CD4-positive, alpha-beta T cell treated with Interleukin-4 for 4 hours (primary cell): ENCODE measurements around the gene PNN.
"Not testable (repeated sequence)": the region's sequence is repeated elsewhere in the genome, so short reads cannot be mapped to it uniquely, and the experiment has no call there.

Experiments used
- DNase-seq: peaks from one replicate; pipeline ENCODE4 v3.0.0-alpha.2; 2020

The PNN gene

DNA sequence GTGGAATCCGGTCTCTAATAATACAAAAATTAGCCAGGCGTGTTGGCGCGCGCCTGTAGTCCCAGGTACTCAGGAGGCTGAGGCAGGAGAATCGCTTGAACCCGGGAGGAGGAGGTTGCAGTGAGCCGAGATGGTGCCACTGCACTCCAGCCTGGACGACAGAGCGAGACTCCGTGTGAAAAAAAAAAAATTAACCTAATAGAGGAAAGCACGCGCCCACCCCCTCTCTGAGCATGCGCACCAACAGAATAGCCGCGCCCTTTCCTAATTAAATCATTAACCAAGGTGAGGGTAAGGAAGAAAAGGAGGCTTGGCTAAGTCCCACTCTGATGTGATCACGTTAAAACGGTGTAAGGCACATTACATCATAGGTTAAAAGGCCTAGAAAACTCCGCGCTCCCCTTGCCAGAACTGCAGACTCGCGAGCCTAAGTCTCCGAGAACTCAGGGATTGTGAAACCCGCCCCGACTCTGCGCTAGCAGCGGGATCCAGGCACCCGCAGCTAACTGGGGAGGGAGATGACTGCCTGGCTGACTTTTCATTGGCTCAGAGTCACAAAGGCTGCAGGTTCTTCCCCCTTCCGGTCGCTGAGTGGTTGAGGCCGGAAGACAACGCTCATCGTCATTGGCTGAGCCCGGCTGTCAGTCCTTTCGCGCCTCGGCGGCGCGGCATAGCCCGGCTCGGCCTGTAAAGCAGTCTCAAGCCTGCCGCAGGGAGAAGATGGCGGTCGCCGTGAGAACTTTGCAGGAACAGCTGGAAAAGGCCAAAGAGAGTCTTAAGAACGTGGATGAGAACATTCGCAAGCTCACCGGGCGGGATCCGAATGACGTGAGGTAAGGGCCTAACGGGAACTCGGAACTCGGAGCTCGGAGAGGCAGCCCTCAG, at the start of gene PNN:
PNN (plus strand) TSS at position 695 of the 885 bp plus-strand sequence; CDS start at position 721, 26 bp downstream.
- peak; percentile 99 for DNase-seq

DNA sequence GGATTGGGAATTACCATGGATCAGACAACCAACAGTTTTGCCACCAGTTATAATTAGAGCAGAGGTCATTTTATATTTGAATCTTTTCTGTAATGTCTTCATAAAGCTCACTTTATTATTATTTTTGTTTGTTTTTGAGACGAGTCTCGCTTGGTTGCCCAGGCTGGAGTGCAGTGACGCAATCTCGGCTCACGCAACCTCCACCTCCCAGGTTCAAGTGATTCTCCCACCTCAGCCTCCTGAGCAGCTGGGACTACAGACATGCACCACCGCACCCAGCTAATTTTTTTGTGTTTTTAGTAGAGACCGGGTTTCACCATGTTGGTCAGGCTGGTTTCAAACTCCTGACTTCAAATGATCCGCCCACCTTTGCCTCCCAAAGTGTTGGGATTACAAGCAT, 37.2 kb upstream of the PNN start:
- not testable (repeated sequence) for DNase-seq

DNA sequence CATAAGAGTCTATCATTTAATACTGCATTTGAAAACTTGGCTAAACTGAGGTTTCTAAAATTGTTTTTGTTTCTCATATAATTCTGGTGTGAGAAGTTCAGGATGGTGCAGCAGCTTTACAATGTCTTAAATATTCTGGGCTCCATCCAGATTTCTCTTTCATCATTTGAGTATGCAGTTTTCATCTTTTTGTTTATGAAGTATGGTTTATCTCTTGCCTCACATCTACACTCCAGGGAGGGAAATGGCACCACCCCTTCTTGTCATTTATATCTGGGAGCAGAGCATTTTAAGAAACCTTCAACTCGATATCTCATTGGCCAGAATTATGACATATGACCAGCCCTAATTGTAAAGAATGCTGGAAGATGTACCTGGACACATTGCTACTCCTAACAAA, 36.6 kb upstream of the PNN start:
- no peak for DNase-seq

DNA sequence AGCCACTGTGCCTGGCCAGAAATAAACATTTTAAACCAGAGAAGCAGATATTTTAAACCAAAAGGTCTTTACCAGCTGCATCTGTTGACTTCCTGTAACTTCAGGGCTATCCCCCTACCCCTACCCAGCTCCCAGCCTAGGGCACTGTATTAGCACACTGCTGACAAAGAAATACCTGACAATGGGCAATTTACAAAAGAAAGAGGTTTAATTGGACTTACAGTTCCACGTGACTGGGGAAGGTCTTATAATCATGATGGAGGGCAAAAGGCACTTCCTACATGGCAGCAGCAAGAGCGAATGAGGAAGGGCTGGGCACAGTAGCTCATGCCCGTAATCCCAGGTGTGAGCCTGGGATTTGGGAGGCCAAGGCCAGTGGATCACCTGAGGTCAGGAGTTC, 34.9 kb upstream of the PNN start:
- no peak for DNase-seq

DNA sequence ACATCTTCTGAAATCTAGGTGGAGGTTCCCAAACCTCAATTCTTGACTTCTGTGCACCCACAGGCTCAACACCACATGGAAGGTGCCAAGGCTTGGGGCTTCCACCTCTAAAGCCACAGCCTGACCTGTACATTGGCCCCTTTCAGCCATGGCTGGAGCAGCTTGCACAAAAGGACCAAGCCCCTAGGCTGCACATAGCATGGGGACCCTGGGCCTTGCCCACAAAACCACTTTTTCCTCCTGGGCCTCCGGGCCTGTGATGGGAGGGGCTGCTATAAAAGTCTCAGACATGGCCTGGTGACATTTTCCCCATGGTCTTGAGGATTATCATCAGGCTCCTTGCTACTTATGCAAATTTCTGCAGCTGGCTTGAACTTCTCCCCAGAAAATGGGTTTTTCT, 33.4 kb upstream of the PNN start:
- DNase-seq = not testable (repeated sequence)

DNA sequence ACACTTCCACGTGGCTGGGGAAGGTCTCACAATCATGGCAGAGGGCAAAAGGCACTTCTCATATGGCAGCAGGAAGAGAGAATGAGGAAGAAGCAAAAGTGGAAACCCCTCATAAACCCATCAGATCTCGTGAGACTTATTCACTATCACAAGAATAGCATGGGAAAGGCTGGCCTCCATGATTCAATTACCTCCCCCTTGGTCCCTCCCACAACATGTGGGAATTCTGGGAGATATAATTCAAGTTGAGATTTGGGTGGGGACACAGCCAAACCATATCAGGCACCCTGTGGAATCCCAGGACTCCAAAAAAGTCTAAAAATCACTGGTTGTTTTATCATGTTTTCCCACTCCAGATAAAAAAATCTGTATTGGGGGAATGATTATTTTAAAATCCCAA, 31.8 kb upstream of the PNN start:
- not testable (repeated sequence) for DNase-seq

DNA sequence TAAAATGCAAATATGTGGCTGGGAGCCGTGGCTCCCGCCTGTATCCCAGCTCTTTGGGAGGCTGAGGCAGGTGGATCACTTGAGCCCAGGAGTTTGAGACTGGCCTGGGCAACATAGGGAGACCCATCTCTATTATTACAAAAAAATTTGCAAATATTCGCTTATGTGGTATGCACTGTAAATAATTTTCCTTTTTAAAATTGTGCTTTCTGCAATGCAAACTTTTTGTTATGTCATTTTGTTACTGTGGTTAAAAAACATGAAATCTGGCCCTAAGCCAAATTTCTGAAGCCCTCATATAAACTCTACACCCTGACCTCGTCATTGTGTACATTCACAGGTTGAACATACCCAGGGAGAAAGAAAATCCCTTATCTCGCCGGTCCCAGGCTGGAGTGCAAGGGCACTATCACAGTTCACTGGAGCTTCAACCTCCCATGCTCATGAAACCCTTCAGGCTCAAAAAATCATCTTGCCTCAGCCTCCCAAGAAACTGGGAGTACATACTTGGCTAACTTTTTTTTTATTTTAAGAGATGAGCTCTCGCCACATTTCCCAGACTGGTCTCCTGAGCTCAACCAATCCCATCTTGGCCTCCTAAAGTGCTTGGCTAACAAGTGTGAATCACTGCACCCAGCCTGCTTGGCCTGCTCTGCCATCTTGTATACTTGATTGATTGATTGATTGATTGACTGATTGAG, 29.6 kb upstream of the PNN start:
- DNase-seq = no peak

DNA sequence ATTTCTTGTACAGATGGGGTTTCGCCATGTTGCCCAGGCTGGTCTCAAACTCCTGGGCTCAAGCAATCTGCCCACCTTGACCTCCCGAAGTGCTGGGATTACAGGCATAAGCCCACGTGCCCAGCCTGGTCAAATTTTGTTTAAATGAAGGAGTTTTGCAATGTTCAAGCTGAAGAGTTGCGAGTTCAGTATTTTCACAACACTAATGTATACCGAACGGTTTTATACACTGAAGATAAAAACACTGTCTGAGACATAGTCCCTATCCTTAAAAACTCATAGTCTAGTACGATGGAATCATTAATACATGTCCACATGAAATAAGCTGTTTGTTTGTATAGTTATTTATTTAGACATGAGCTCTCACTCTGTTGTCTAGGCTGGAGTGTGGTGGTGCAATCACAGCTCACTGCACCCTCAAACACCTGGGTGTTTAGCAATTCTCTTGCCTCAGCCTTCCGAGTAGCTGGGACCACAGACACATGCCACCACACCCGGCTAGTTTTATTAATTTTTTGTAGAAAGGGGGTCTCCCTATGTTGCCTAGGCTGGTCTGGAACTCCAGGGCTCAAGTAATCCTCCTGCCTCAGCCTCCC, 20.4 kb upstream of the PNN start:
- no peak for DNase-seq

DNA sequence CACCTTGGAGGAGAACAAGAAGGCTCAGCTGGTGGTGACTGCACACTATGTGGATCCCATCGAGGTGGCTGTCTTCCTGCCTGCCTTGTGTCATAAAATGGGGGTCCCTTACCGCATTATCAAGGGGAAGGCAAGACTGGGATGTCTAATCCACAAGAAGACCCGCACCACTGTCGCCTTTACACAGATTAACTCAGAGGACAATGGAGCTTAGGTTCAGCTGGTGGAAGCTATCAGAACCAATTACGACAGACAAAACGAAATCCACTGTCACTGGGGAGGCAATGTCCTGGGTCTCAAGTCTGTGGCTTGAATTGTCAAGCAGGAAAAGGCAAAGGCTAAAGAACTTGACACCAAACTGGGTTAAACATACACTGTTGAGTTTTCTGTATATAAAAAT, 17.6 kb upstream of the PNN start:
- no peak for DNase-seq

DNA sequence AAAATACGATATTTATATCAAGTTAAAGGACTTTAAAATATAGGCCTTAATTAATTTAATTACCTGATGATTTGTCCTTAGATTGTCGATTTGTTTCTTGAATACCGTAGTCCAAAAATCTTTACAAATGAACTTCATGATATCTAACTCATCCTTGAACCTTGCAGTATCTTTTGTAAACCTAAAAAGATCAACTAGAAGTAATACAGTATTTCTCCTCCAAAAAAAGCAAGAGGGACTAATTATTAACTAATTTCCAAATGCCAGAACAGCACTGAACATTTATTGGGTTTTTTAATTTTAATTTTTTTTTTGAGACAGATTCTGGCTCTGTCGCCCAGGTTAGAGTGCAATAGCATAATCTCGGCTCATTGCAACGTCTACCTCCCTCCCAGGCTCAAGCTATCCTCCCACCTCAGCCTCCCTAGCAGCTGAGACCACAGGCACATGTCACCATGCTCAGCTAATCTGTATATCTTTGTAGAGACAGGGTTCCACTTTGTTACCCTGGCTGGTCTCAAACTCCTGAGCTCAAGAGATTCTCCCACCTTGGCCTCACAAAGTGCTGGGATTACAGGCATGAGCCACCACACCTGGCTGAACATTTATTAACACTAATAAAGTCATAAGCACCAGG, 16.7 kb upstream of the PNN start:
- DNase-seq = no peak

DNA sequence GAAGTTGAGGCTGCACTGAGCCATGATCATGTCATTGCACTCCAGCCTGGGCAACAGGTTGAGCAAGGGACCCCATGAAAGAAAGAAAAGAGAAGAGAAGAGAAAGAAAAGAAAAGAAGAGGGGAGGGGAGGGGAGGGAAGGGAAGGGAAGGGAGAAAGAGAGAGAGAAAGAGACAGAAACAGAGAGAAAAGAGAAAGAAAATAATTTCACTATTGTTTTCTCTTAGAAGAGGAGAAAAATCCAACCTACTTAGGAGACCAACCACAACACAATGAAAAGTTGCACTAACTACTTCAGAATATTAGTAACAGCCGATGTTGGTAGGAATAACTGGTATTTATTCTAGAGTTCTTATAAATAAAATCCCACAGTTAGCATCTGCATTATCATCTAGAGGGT, 14.6 kb upstream of the PNN start:
- no peak for DNase-seq

DNA sequence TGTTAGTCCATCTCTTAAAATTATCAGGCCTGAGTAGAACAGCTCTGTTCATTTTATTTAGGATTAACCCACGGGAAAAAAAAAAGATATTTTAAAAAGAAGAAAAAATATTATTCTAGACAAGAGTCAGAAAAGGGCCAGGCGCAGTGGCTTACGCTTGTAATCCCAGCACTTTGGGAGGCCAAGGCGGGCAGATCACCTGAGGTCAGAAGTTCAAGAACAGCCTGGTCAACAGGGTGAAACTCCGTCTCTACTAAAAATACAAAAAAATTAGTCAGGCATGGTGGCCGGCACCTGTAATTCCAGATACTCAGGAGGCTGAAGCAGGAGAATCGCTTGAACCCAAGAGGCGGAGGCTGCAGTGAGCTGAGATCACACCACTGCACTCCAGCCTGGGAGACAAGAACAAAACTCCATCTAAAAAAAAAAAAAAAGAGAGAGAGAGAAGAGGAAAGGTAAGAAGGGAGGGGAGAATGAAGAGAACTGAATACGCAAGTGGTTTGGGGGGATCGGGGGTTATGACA, 7.2 kb upstream of the PNN start:
- not testable (repeated sequence) for DNase-seq

DNA sequence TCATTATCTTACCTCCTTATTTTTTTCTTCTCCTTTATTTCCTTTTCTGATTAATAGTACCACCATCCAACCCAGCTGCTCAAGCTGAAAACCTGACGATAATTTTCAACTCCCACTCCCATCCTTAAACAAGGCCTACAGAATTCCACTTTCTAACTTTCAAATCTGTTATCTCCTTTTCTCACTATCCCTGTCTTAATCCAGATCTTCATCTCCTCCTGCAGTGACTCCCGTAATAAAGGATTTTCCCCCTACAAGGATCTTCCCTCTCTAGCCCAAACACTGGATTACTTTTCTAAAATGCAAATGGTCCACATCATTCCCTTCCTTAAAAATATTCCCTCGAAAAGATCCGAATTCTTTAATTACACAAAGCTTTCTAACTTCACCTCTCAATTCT, 6.5 kb upstream of the PNN start:
- DNase-seq = no peak

DNA sequence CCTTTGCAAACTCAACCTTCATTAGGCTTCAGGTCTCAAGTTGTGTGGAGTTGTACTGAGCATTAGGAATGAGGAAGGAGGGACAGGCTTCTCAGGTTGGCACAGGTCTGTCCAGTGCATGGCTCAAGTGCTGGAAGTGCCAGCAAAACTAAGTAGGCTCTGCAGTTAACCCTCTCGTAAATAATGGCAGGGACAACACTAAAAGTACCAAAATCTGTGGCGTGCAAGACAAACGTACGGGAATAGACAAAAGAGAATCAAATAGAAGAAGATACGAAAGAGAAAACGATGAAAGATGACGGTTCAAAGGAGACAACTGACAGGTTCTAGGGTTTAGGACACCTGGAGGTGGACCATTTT, 5.5 kb upstream of the PNN start:
- no peak for DNase-seq

DNA sequence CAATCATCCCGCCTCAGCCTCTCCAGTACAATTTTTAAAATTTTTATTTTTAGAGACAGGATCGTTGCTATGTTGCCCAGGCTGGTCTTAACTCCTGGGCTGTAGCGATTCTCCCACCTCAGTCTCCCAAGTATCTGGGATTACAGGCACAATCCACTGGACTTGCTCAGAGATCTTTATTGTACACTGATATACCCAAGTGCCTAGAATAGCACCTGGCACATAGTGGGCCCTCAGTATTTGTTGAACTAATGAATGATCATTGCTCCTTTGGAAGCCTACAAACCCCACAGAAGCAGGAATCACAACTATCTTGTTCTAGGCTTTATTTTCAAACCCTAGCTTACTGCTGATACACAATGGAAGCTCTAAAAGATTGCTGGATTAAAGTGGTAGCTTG, 1.9 kb upstream of the PNN start:
- no peak for DNase-seq

DNA sequence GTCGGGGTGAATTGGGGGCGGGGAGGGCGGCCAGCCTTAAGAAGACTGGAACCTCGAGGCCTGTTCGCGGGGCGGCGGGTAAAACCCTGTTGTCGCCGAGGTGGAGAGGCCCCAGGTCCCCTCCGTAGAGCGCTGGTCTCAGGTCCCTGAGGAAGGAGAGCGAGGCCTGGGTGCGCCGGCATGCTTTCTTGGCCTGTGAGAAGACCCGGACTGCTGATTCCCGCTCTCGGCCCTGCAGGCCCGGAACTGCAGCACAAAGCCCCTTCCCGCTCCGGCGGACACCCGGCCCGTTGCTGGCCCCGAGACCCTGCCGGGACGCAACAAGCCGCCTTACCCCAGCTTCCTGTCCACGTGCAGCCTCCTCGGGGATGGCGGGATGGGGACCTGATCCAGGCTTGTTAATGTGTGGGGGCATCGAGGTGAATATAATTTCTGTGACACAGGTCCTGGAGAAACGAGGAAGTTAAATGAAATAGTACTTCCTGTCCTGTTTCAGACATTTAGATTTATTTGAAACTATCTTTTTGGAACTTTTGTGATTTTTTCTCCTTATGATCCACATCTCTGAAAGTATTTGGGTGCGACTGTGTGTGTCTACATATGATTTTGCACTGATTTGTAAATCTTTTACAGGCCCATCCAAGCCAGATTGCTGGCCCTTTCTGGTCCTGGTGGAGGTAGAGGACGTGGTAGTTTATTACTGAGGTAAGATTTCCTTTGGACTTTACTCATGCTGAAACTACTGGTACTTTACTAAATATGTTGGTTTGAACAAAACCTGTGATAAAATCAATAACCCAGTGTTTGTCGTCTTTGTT, 600 bp downstream of the PNN start:
- DNase-seq = peak; percentile 26

DNA sequence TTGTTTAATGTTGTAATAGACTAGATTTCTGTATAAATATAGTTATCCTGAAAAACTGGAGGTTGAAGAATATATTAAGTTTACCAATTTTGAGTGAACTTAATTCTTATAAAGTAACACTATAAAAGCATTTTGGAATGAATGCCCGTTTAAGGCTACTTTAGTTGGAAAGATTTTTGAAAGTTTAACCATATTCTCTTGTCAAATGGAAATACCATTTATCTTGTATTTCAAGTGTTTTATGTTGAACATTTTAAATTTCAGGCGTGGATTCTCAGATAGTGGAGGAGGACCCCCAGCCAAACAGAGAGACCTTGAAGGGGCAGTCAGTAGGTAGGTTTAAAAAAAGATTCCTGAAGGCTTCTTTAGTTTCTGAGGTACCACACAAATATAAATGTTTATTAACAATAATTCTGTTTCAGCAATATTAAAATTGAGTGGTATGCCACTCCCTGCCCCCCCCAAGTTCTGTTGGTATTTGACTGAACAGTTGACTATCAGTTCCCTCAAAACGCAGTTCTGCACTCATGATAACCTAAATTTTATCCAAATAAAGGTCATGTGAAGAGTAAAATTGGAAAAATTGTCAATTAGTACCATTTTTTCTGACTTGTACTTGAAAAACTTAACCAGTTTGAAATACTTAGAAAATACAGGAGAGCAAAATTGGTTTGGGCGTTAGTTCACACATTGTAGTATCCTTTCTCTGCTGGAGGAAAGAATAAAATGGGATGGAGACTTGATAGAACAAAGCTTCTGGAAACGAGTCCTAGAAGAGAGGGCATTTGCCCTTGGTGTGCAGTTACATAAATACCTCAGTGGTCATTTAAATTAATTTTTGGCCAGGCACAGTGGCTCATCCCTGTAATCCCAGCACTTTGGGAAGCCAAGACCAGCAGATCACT, 1.5 kb downstream of the PNN start:
- no peak for DNase-seq

DNA sequence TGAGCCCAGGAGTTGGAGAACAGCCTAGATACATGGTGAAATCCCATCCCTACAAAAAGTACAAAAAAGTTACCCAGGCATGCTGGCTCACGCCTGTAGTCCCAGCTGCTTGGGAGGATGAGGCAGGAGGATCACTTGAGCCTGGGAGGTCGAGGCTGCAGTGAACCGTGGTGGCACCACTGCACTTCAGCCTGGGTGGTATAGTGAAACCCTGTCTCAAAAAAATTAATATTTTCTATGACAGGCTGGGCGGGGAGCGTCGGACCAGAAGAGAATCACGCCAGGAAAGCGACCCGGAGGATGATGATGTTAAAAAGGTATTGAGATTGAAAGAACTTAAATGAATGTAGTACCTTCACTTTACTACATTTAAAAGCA, 2.1 kb downstream of the PNN start:
- DNase-seq = no peak

DNA sequence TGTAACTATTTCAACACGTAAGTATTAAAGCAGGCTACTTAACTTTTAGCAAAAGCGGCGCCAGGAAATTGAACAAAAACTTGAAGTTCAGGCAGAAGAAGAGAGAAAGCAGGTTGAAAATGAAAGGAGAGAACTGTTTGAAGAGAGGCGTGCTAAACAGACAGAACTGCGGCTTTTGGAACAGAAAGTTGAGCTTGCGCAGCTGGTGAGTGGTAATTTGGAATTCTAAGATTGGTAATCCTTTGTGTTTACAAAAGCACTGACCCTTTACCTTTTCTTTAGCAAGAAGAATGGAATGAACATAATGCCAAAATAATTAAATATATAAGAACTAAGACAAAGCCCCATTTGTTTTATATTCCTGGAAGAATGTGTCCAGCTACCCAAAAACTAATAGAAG, 4.0 kb downstream of the PNN start:
- no peak for DNase-seq

DNA sequence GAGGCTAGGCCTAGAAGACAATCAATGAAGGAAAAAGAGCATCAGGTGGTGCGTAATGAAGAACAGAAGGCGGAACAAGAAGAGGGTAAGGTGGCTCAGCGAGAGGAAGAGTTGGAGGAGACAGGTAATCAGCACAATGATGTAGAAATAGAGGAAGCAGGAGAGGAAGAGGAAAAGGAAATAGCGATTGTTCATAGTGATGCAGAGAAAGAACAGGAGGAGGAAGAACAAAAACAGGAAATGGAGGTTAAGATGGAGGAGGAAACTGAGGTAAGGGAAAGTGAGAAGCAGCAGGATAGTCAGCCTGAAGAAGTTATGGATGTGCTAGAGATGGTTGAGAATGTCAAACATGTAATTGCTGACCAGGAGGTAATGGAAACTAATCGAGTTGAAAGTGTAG, 5.5 kb downstream of the PNN start:
- DNase-seq = no peak

DNA sequence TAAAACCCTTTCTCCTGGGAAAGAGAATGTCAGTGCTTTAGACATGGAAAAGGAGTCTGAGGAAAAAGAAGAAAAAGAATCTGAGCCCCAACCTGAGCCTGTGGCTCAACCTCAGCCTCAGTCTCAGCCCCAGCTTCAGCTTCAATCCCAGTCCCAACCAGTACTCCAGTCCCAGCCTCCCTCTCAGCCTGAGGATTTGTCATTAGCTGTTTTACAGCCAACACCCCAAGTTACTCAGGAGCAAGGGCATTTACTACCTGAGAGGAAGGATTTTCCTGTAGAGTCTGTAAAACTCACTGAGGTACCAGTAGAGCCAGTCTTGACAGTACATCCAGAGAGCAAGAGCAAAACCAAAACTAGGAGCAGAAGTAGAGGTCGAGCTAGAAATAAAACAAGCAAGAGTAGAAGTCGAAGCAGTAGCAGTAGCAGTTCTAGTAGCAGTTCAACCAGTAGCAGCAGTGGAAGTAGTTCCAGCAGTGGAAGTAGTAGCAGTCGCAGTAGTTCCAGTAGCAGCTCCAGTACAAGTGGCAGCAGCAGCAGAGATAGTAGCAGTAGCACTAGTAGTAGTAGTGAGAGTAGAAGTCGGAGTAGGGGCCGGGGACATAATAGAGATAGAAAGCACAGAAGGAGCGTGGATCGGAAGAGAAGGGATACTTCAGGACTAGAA, 6.1 kb downstream of the PNN start:
- DNase-seq = no peak
